HepG2 (cell line): ENCODE results near the gene MYL9. TPM values are rescaled to one million over a fixed set of nuclear protein-coding genes. Genes with fewer than 3 reads are reported as not detected.

Experiments
- CEBPB ChIP-seq: IDR thresholded peaks from 2 replicates; pipeline ENCODE4 v1.6.1; 2011; ENCODE audit warnings: low read depth, low read length, improper control_type of control experiment, borderline replicate concordance
- DZIP1 ChIP-seq: sonication (generic); formaldehyde crosslinking; IDR thresholded peaks from 2 replicates; pipeline ENCODE4 v1.5.0; 2020; ENCODE audit warnings: mild to moderate bottlenecking, missing genetic modification reagents
- ESRRA ChIP-seq: sonication (generic); formaldehyde crosslinking; IDR thresholded peaks from 2 replicates; pipeline ENCODE4 v1.5.1; 2020; ENCODE audit warnings: mild to moderate bottlenecking, low read depth, missing genetic modification reagents
- FIP1L1 ChIP-seq: fragments of 200-400 bp; formaldehyde crosslinking; IDR thresholded peaks from 2 replicates; pipeline ENCODE4 v1.6.1; 2018; ENCODE audit warnings: low read depth, mild to moderate bottlenecking, low read length, moderate library complexity, borderline replicate concordance; ENCODE audit not compliant: insufficient read depth
- GMEB1 ChIP-seq: sonication (generic); formaldehyde crosslinking; IDR thresholded peaks from 2 replicates; pipeline ENCODE4 v1.5.1; 2020; ENCODE audit warnings: missing genetic modification reagents, mild to moderate bottlenecking, borderline replicate concordance
- NFAT5 ChIP-seq: sonication (generic); formaldehyde crosslinking; IDR thresholded peaks from 2 replicates; pipeline ENCODE4 v1.4.0; 2020; ENCODE audit warnings: missing genetic modification reagents
- POGK ChIP-seq: sonication (generic); formaldehyde crosslinking; conservative IDR thresholded peaks from 2 replicates; pipeline ENCODE4 v1.8.0; 2022; ENCODE audit warnings: mild to moderate bottlenecking, moderate library complexity, missing genetic modification reagents
- RXRA ChIP-seq: sonication (generic); formaldehyde crosslinking; IDR thresholded peaks from 2 replicates; pipeline ENCODE4 v1.5.1; 2020; ENCODE audit warnings: missing genetic modification reagents
- ZBTB43 ChIP-seq: sonication (generic); formaldehyde crosslinking; conservative IDR thresholded peaks from 2 replicates; pipeline ENCODE4 v1.4.0; 2020; ENCODE audit warnings: missing genetic modification reagents
- ZBTB8A ChIP-seq: sonication (generic); formaldehyde crosslinking; IDR thresholded peaks from 2 replicates; pipeline ENCODE4 v1.4.0; 2020; ENCODE audit warnings: mild to moderate bottlenecking, low read depth, missing genetic modification reagents, borderline replicate concordance
- ZFP36L2 ChIP-seq: sonication (generic); formaldehyde crosslinking; IDR thresholded peaks from 2 replicates; pipeline ENCODE4 v1.4.0; 2020; ENCODE audit warnings: missing genetic modification reagents
- ZNF75D ChIP-seq: sonication (generic); formaldehyde crosslinking; IDR thresholded peaks from 2 replicates; pipeline ENCODE4 v1.8.1; 2023; ENCODE audit warnings: missing genetic modification reagents, mild to moderate bottlenecking, borderline replicate concordance
- ZNF841 ChIP-seq: sonication (generic); formaldehyde crosslinking; IDR thresholded peaks from 2 replicates; pipeline ENCODE4 v1.8.1; 2023; ENCODE audit warnings: missing genetic modification reagents, borderline replicate concordance
- polyA plus RNA-seq, 8 experiments: library from polyadenylated mRNA; depleted of rRNA in 3 of 8; stranded (reverse) in 7 of 8; unstranded in 1 of 8; fragments of >200 nt; fragmentation: Illumina TruSeq in 4 of 8; extraction: Trizol in 4 of 8; gene quantifications; 2 replicates each; pipeline versions ENCODE4 v1.2.1 to v1.2.3, GENCODE V29; 2011 to 2016; ENCODE audit warnings: low read depth in 4 of 8, missing spikeins in 1 of 8, mixed read lengths in 1 of 8; ENCODE audit not compliant: insufficient read depth in 1 of 8
- total RNA-seq, 5 experiments: library from RNA; depleted of rRNA; stranded (reverse); fragments of >200 nt; fragmentation: Illumina TruSeq; extraction: Trizol; gene quantifications; 2 replicates each; pipeline ENCODE4 v1.2.3, GENCODE V29; 2016; ENCODE audit warnings: low read depth in 1 of 5

MYL9 gene
- total and polyA plus RNA-seq, 2 of the 13 experiments (the other 11 are each of a cell fraction or from before 2014, with no cell fraction given), result 0.87 to 2.2 TPM

- TF ChIP-seq GMEB1 (no peak), ZFP36L2 (CRISPR knock-in tag) (no peak), DZIP1 (CRISPR knock-in tag) (no peak), ZBTB43 (CRISPR knock-in tag) (no peak), ESRRA (CRISPR knock-in tag) (no peak), POGK (CRISPR knock-in tag) (no peak), ZBTB8A (no peak), ZNF75D (CRISPR knock-in tag) (no peak), FIP1L1 (no peak), CEBPB (no peak), NFAT5 (no peak), RXRA (no peak), ZNF841 (CRISPR knock-in tag) (no peak)
Measured at GRCh38 chr20:36542516-36543183, 1.3 kb downstream of the MYL9 start (continued).
